HepG2 (cell line): ENCODE results near the gene RSPH9. TPM values are rescaled to one million over a fixed set of nuclear protein-coding genes. Genes with fewer than 3 reads are reported as not detected.

Experiments
- ATAC-seq: fragments of 200-7000 bp; cut with Tn5 transposase; 3 replicates; pipeline ENCODE4 v1.9.1; 2020; ENCODE audit warnings: mild to moderate bottlenecking, moderate library complexity
- BruUV-seq: library from RNA; stranded (reverse); fragments of 400-500 nt; replicated peaks from 2 replicates; lab custom pipeline; 2021; lab: Mats Ljungman, UMichigan
- CTCF ChIA-PET: fragments of 300-600 bp; formaldehyde crosslinking; extraction: SDS; loops from one replicate; lab custom pipeline; 2021; ENCODE audit warnings: low total read pairs, inconsistent platforms, low intra/inter-chr PET ratio; lab: Yijun Ruan, JAX
- POLR2A ChIA-PET: fragments of 350-600 bp; sonication (Branson Sonifier 250); formaldehyde crosslinking; loops from one replicate; lab custom pipeline; 2020; ENCODE audit warnings: antibody characterized with exemption, inconsistent platforms; lab: Yijun Ruan, JAX
- DNase-seq: peaks from one replicate; pipeline ENCODE4 v3.0.0-alpha.2; 2015; ENCODE audit warnings: low spot score
- FAIRE-seq: peaks from 3 replicates; lab custom pipeline; 2011; peaks lifted over from hg19 to GRCh38; lab: Jason Lieb, UNC
- H2AFZ ChIP-seq: one replicate; pipeline ENCODE4 v1.6.1; 2011; ENCODE audit warnings: low read length, inconsistent platforms
- H3K27ac ChIP-seq: fragments of 300-600 bp; 3 replicates; pipeline ENCODE4 v1.8.0; 2011; ENCODE audit warnings: mixed run types, mild to moderate bottlenecking, mixed read lengths, low read length, inconsistent platforms; ENCODE audit not compliant: insufficient read depth; ENCODE audit errors: extremely low read length
- H3K27me3 ChIP-seq, 2 experiments: fragments of 200-600 bp in 1 of 2; 2 replicates in 1 of 2; 3 replicates in 1 of 2; pipeline versions ENCODE4 v1.6.0 to v1.8.0; 2011; ENCODE audit warnings: low read length in 2 of 2, mild to moderate bottlenecking in 2 of 2, moderate library complexity in 2 of 2, inconsistent platforms in 1 of 2; ENCODE audit not compliant: insufficient read depth in 2 of 2, control insufficient read depth in 1 of 2
- H3K36me3 ChIP-seq, 2 experiments: fragments of 200-600 bp in 1 of 2; replicated peaks in 1 of 2; 2 replicates in 1 of 2; 3 replicates in 1 of 2; pipeline versions ENCODE4 v1.5.1 to v1.8.0; 2011; ENCODE audit warnings: low read length in 2 of 2, inconsistent platforms in 1 of 2; ENCODE audit not compliant: insufficient read depth in 2 of 2, control insufficient read depth in 1 of 2
- H3K4me1 ChIP-seq: 2 replicates; pipeline ENCODE4 v1.5.1; 2012; ENCODE audit warnings: low read length, inconsistent platforms; ENCODE audit not compliant: insufficient read depth
- H3K4me2 ChIP-seq: 2 replicates; pipeline ENCODE4 v1.6.0; 2011; ENCODE audit warnings: low read depth, low read length, inconsistent platforms
- H3K4me3 ChIP-seq, 3 experiments: fragments of 200-600 bp in 1 of 3; sonication (generic), shearing (Covaris generic) in 1 of 3; replicated peaks in 1 of 3; 2 replicates each; pipeline ENCODE4 v1.5.1; 2011 to 2016; ENCODE audit warnings: low read length in 3 of 3, inconsistent platforms in 2 of 3, low read depth in 2 of 3, mild to moderate bottlenecking in 2 of 3, control low read depth in 1 of 3, mixed read lengths in 1 of 3; ENCODE audit not compliant: insufficient read depth in 1 of 3
- H3K79me2 ChIP-seq: one replicate; pipeline ENCODE4 v1.6.1; 2011; ENCODE audit warnings: low read length, inconsistent platforms; ENCODE audit not compliant: insufficient read depth
- H3K9ac ChIP-seq: 2 replicates; pipeline ENCODE4 v1.6.0; 2011; ENCODE audit warnings: mild to moderate bottlenecking, low read depth, low read length, inconsistent platforms; ENCODE audit not compliant: insufficient read depth
- H3K9me3 ChIP-seq: 2 replicates; pipeline ENCODE4 v1.5.1; 2012; ENCODE audit warnings: mild to moderate bottlenecking, low read length
- H4K20me1 ChIP-seq: 2 replicates; pipeline ENCODE4 v1.6.0; 2011; ENCODE audit warnings: inconsistent platforms, mild to moderate bottlenecking, low read length, moderate library complexity; ENCODE audit not compliant: insufficient read depth
- ETV5 ChIP-seq: IDR thresholded peaks from 2 replicates; pipeline ENCODE4 v1.6.1; 2018; ENCODE audit warnings: missing biosample characterization, missing genetic modification reagents, inconsistent platforms, borderline replicate concordance
- HNF1B ChIP-seq: sonication (generic); formaldehyde crosslinking; IDR thresholded peaks from 2 replicates; pipeline ENCODE4 v1.5.1; 2020; ENCODE audit warnings: mild to moderate bottlenecking, moderate library complexity, missing genetic modification reagents
- MAZ ChIP-seq, 2 experiments: sonication (generic) in 1 of 2; formaldehyde crosslinking in 1 of 2; IDR thresholded peaks; 2 replicates each; pipeline versions ENCODE4 v1.5.0 to v1.6.1; 2012 to 2020; ENCODE audit warnings: low read depth in 2 of 2, mild to moderate bottlenecking in 2 of 2, borderline replicate concordance in 1 of 2, improper control_type of control experiment in 1 of 2, low read length in 1 of 2, missing genetic modification reagents in 1 of 2, moderate library complexity in 1 of 2
- NFE2 ChIP-seq: sonication (generic); formaldehyde crosslinking; IDR thresholded peaks from 2 replicates; pipeline ENCODE4 v1.4.0; 2020; ENCODE audit warnings: missing genetic modification reagents
- NR2F6 ChIP-seq, 2 experiments: IDR thresholded peaks; 2 replicates each; pipeline ENCODE4 v1.6.1; 2016; ENCODE audit warnings: antibody characterized with exemption in 1 of 2, mild to moderate bottlenecking in 1 of 2
- ONECUT2 ChIP-seq: sonication (generic); formaldehyde crosslinking; IDR thresholded peaks from 2 replicates; pipeline ENCODE4 v1.4.0; 2020; ENCODE audit warnings: missing genetic modification reagents
- SCMH1 ChIP-seq: sonication (generic); formaldehyde crosslinking; IDR thresholded peaks from 2 replicates; pipeline ENCODE4 v1.9.0; 2021; ENCODE audit warnings: missing genetic modification reagents, mild to moderate bottlenecking, borderline replicate concordance
- U2AF2 ChIP-seq: fragments of 200-400 bp; formaldehyde crosslinking; IDR thresholded peaks from 2 replicates; pipeline ENCODE4 v1.6.1; 2017; ENCODE audit warnings: low read depth, mild to moderate bottlenecking, low read length
- ZMYM3 ChIP-seq: sonication (generic); formaldehyde crosslinking; IDR thresholded peaks from 2 replicates; pipeline ENCODE4 v1.5.1; 2020; ENCODE audit warnings: mild to moderate bottlenecking, missing genetic modification reagents
- ZNF263 ChIP-seq: sonication (generic); formaldehyde crosslinking; IDR thresholded peaks from 2 replicates; pipeline ENCODE4 v1.4.0; 2020; ENCODE audit warnings: missing genetic modification reagents
- ZNF292 ChIP-seq: sonication (generic); formaldehyde crosslinking; IDR thresholded peaks from 2 replicates; pipeline ENCODE4 v1.8.1; 2022; ENCODE audit warnings: mild to moderate bottlenecking, low read depth, missing genetic modification reagents, borderline replicate concordance
- ZNF350 ChIP-seq: sonication (generic); formaldehyde crosslinking; IDR thresholded peaks from 2 replicates; pipeline ENCODE4 v1.4.0; 2020; ENCODE audit warnings: mild to moderate bottlenecking, low read depth, missing genetic modification reagents, borderline replicate concordance
- ZNF367 ChIP-seq: sonication (generic); formaldehyde crosslinking; IDR thresholded peaks from 2 replicates; pipeline ENCODE4 v1.4.0; 2020; ENCODE audit warnings: missing genetic modification reagents, borderline replicate concordance
- ZNF639 ChIP-seq: conservative IDR thresholded peaks from 2 replicates; pipeline ENCODE4 v1.6.1; 2018; ENCODE audit warnings: missing genetic modification reagents
- ZNF747 ChIP-seq: sonication (generic); formaldehyde crosslinking; IDR thresholded peaks from 2 replicates; pipeline ENCODE4 v1.8.1; 2023; ENCODE audit warnings: missing genetic modification reagents, mild to moderate bottlenecking, borderline replicate concordance
- WGBS: methylation state at CpG from one replicate; pipeline ENCODE4 v1.1.6; 2017; ENCODE audit warnings: low lambda C conversion rate; 5-methylcytosine and 5-hydroxymethylcytosine counted together
- in situ Hi-C: cut with HindIII; loops from 2 replicates; pipeline ENCODE4 v1.10.0; 2017; ENCODE audit warnings: low pct_unique_long_range_greater_than_20kb; ENCODE audit not compliant: extremely low pct_ligation_motif_present
- intact Hi-C: fragments of 100-400 bp; cut with micrococcal nuclease; formaldehyde crosslinking; loops from one replicate; pipeline ENCODE4 v1.10.0; 2022; ENCODE audit not compliant: unreplicated experiment
- polyA plus RNA-seq, 8 experiments: library from polyadenylated mRNA; depleted of rRNA in 3 of 8; stranded (reverse) in 7 of 8; unstranded in 1 of 8; fragments of >200 nt; fragmentation: Illumina TruSeq in 4 of 8; extraction: Trizol in 4 of 8; gene quantifications; 2 replicates each; pipeline versions ENCODE4 v1.2.1 to v1.2.3, GENCODE V29; 2011 to 2016; ENCODE audit warnings: low read depth in 4 of 8, missing spikeins in 1 of 8, mixed read lengths in 1 of 8; ENCODE audit not compliant: insufficient read depth in 1 of 8
- total RNA-seq, 5 experiments: library from RNA; depleted of rRNA; stranded (reverse); fragments of >200 nt; fragmentation: Illumina TruSeq; extraction: Trizol; gene quantifications; 2 replicates each; pipeline ENCODE4 v1.2.3, GENCODE V29; 2016; ENCODE audit warnings: low read depth in 1 of 5

Gene RSPH9
- total and polyA plus RNA-seq, 2 of the 13 experiments (the other 11 are each of a cell fraction or from before 2014, with no cell fraction given): 0.04 TPM; not detected in 1

- TF ChIP-seq ZNF639 (CRISPR knock-in tag) (no peak), ZNF367 (CRISPR knock-in tag) (no peak)
- TF ChIP-seq, all 625 proteins: peak for 0
Measured at GRCh38 chr6:43697421-43697820, 52.6 kb downstream of the RSPH9 start (continued).

GRCh38 chr6:43698584-43699349 lies 53.9 kb downstream of the RSPH9 start:
- peak overlapping the region; percentile 72; the same call in 1 of the 2 replicates for H3K4me2 ChIP-seq
- CTCF ChIA-PET: interaction anchor here (0.9 to 1.2 kb wide), 2 partner anchors 30 to 32 kb away, joined by 3 to 4 read pairs; no protein-coding TSS in a partner anchor
- H4K20me1 ChIP-seq: no peaks in the 10 kb centered on the region
- 12% methylated on average over 8 of the region's 8 CpGs for WGBS
- no peaks in the 10 kb centered on the region for H3K9me3 ChIP-seq
- H3K4me3 ChIP-seq: 0 out of 6 replicates have a peak overlapping the region, but pooled peaks of 1 of the 3 experiments have one; percentile 52
- H3K27me3 ChIP-seq: peaks cover 3 to 20% of the 10 kb centered on the region in 2 experiments; a peak in 2 of 5 replicates
- in situ Hi-C loops: no loop called here
- H2AFZ ChIP-seq: no peak overlapping the region
- no peaks in the 10 kb centered on the region for H3K79me2 ChIP-seq
- DNase-seq (no peak), ATAC-seq (peak; percentile 10; the same call in 2 of the 3 replicates), FAIRE-seq (no peak)
- H3K9ac ChIP-seq: peak overlapping the region; percentile 10; the same call in 1 of the 2 replicates
- POLR2A ChIA-PET: interaction anchor here (1.1 to 1.7 kb wide), 4 partner anchors 11 to 71 kb away, joined by 3 to 4 read pairs (median 4); no protein-coding TSS in a partner anchor
- intact Hi-C loops: no loop called here
- peaks cover 74% of the 10 kb centered on the region for H3K4me1 ChIP-seq
- no peaks in the 10 kb centered on the region for H3K36me3 ChIP-seq
- H3K27ac ChIP-seq: no peak overlapping the region
- BruUV-seq: no TSS peak
- TF ChIP-seq U2AF2 (no peak), MAZ (IDR thresholded peaks at IDR 0.05; ENCODE audit: borderline replicate concordance, low read depth, low read length) (no peak), MAZ (CRISPR knock-in tag; IDR thresholded peaks at IDR 0.05; ENCODE audit: low read depth) (0 out of 2 replicates have a peak, but pooled peaks have one; percentile 32), ZNF639 (CRISPR knock-in tag) (no peak), NFE2 (CRISPR knock-in tag) (no peak), NR2F6 (IDR thresholded peaks at IDR 0.05) (no peak), NR2F6 (CRISPR knock-in tag; IDR thresholded peaks at IDR 0.05) (0 out of 2 replicates have a peak, but pooled peaks have one; percentile 17), HNF1B (CRISPR knock-in tag) (peak; percentile 25; the same call in 1 of the 2 replicates), ZMYM3 (peak; percentile 21; the same call in 1 of the 2 replicates), ETV5 (CRISPR knock-in tag) (peak; percentile 12; the same call in 1 of the 2 replicates), SCMH1 (no peak), ZNF292 (no peak; the same call in 1 of the 2 replicates), ZNF747 (CRISPR knock-in tag) (0 out of 2 replicates have a peak, but pooled peaks have one; percentile 33), ONECUT2 (CRISPR knock-in tag) (no peak), ZNF263 (CRISPR knock-in tag) (no peak), ZNF350 (CRISPR knock-in tag) (no peak)
